Rectal smooth muscle tissue (tissue), 1 donor: Measurements from ENCODE around the gene HRG.
"Not testable (repeated sequence)": the region's sequence is repeated elsewhere in the genome, so short reads cannot be mapped to it uniquely, and the experiment has no call there.

Source experiments
- H3K27ac ChIP-seq: one replicate; pipeline ENCODE4 v1.7.0; 2013; ENCODE audit warnings: low read depth, low read length, inconsistent platforms
- H3K27me3 ChIP-seq: one replicate; pipeline ENCODE4 v1.7.0; 2013; ENCODE audit warnings: low read length; ENCODE audit not compliant: control insufficient read depth, insufficient read depth
- H3K36me3 ChIP-seq: one replicate; pipeline ENCODE4 v1.7.0; 2013; ENCODE audit warnings: low read length; ENCODE audit not compliant: control insufficient read depth, insufficient read depth
- H3K4me1 ChIP-seq: one replicate; pipeline ENCODE4 v1.7.0; 2013; ENCODE audit warnings: low read length; ENCODE audit not compliant: control insufficient read depth, insufficient read depth
- H3K4me3 ChIP-seq: one replicate; pipeline ENCODE4 v1.7.0; 2013; ENCODE audit warnings: low read length
- H3K9ac ChIP-seq: one replicate; pipeline ENCODE4 v1.7.0; 2013; ENCODE audit warnings: low read length

HRG gene

GRCh38 chr3:186669378-186670084 lies 3.7 kb downstream of the HRG start:
- no peaks in the 10 kb centered on the region for H3K27me3 ChIP-seq
- H3K9ac ChIP-seq = no peak overlapping the region

GRCh38 chr3:186670155-186670554 lies 4.3 kb downstream of the HRG start:
- no peaks in the 10 kb centered on the region for H3K4me1 ChIP-seq
- no peak overlapping the region for H3K4me3 ChIP-seq
- H3K36me3 ChIP-seq = no peaks in the 10 kb centered on the region
- no peak overlapping the region for H3K9ac ChIP-seq
- no peaks in the 10 kb centered on the region for H3K27me3 ChIP-seq
- H3K27ac ChIP-seq = no peak overlapping the region

More at GRCh38 chr3:186669378-186670084, 3.7 kb downstream of the HRG start:
- H3K4me1 ChIP-seq = no peaks in the 10 kb centered on the region
- no peaks in the 10 kb centered on the region for H3K36me3 ChIP-seq
- H3K4me3 ChIP-seq = no peak overlapping the region
- no peak overlapping the region for H3K27ac ChIP-seq

- Histone ChIP-seq H3K36me3 (no peaks in the 10 kb centered on the region), H3K27me3 (no peaks in the 10 kb centered on the region), H3K27ac (no peak overlapping the region), H3K9ac (no peak overlapping the region), H3K4me3 (no peak overlapping the region), H3K4me1 (no peaks in the 10 kb centered on the region)
Observed at GRCh38 chr3:186671051-186671450, 5.2 kb downstream of the HRG start.

GRCh38 chr3:186678604-186679003 lies 12.8 kb downstream of the HRG start:
- no peak overlapping the region for H3K4me3 ChIP-seq
- no peaks in the 10 kb centered on the region for H3K27me3 ChIP-seq
- no peaks in the 10 kb centered on the region for H3K36me3 ChIP-seq
- H3K4me1 ChIP-seq = no peaks in the 10 kb centered on the region
- H3K9ac ChIP-seq = no peak overlapping the region
- H3K27ac ChIP-seq = no peak overlapping the region

GRCh38 chr3:186679151-186679550 lies 13.3 kb downstream of the HRG start:
- H3K9ac ChIP-seq = no peak overlapping the region
- H3K27ac ChIP-seq = no peak overlapping the region
- no peaks in the 10 kb centered on the region for H3K4me1 ChIP-seq
- no peaks in the 10 kb centered on the region for H3K27me3 ChIP-seq
- H3K36me3 ChIP-seq = no peaks in the 10 kb centered on the region
- H3K4me3 ChIP-seq = no peak overlapping the region

DNA sequence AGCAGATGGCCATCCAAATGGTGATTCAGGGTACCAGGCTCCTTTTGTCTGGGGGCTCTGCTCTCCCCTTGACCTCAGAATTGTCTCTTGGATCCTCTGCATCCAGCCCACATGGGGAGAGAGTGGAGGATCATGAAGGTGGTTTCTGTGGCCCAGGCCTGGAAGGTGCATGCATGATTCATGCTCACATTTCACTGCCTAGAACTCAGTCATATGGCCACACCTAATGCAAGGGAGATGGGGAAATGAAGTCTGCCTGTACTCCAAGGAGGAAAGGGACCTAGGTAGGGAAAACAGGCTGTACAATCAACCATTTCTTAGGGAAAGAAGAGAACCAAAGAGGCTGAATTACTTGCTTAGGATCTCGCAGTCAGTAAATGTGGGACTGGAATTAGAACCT lies 15.1 kb downstream of the HRG start:
- Histone ChIP-seq H3K4me1 (no peaks in the 10 kb centered on the region), H3K27ac (no peak overlapping the region), H3K27me3 (no peaks in the 10 kb centered on the region), H3K9ac (no peak overlapping the region), H3K4me3 (no peak overlapping the region), H3K36me3 (no peaks in the 10 kb centered on the region)

DNA sequence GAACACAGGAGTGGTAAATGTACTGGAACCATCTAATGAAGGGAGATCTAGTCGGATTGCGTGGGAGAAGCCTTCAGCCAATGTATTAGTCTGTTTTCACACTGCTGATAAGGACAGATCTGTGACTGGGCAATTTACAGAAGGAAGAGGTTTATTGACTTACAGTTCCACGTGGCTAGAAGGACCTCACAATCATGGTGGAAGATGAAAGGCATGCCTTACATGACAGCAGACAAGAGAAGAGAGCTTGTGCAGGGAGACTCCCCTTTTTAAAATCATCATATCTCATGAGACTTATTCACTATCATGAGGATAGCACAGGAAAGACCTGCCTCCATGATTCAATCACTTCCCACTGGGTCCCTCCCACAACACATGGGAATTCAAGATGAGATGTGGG lies 17.0 kb downstream of the HRG start:
- Histone ChIP-seq H3K27ac (no peak overlapping the region), H3K27me3 (no peaks in the 10 kb centered on the region), H3K9ac (no peak overlapping the region), H3K4me1 (no peaks in the 10 kb centered on the region), H3K36me3 (no peaks in the 10 kb centered on the region), H3K4me3 (no peak overlapping the region)

DNA sequence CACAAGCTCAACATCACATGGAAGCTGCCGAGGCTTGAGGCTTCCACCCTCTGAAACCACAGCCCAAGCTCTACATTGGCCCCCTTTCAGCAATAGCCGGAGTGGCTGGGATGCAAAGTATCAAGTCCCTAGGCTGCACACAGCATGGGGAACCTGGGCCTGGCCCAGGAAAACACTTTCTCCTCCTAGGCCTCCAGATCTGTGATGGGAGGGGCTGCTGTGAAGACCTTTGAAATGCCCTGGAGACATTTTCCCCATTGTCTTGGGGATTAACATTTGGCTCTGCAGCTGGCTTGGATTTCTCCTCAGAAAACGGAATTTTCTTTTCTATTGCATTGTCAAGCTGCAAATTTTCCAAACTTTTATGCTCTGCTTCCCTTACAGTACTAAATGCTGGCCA lies 18.2 kb downstream of the HRG start:
- Histone ChIP-seq H3K27ac (no peak overlapping the region), H3K36me3 (no peaks in the 10 kb centered on the region), H3K27me3 (no peaks in the 10 kb centered on the region), H3K4me3 (no peak overlapping the region), H3K4me1 (no peaks in the 10 kb centered on the region), H3K9ac (no peak overlapping the region)

DNA sequence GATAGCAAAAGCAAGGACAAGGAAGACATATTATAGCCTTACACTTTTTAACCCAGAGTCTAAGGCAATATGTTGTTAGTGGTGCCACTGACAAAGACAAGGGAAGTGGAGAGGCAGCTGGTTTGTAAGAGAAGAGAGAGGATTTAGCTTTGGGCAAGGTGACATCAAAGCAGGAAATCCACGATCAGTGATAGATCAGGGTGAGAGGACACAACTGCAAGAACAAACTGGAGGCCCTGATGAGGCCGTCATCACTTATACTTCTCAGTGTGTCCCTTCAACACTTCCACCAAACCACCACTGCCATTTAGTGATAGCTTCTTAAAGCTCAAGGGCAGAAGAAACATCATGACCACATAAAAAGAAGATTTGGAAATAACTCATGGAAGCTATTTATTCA lies 20.7 kb downstream of the HRG start:
- H3K9ac ChIP-seq, H3K4me1 ChIP-seq, H3K27ac ChIP-seq, H3K27me3 ChIP-seq, H3K4me3 ChIP-seq, H3K36me3 ChIP-seq: not testable (repeated sequence)

- Histone ChIP-seq H3K27me3 (no peaks in the 10 kb centered on the region), H3K4me3 (no peak overlapping the region), H3K27ac (no peak overlapping the region), H3K36me3 (no peaks in the 10 kb centered on the region), H3K9ac (no peak overlapping the region), H3K4me1 (no peaks in the 10 kb centered on the region)
Observed at GRCh38 chr3:186687120-186687651, 21.4 kb downstream of the HRG start.

- H3K9ac ChIP-seq, H3K27me3 ChIP-seq, H3K27ac ChIP-seq, H3K36me3 ChIP-seq, H3K4me3 ChIP-seq, H3K4me1 ChIP-seq: not testable (repeated sequence)
Observed at GRCh38 chr3:186690304-186690703, 24.5 kb downstream of the HRG start.

- Histone ChIP-seq H3K27me3 (no peaks in the 10 kb centered on the region), H3K4me3 (no peak overlapping the region), H3K9ac (no peak overlapping the region), H3K36me3 (no peaks in the 10 kb centered on the region), H3K27ac (no peak overlapping the region), H3K4me1 (no peaks in the 10 kb centered on the region)
Observed at GRCh38 chr3:186691676-186692075, 25.9 kb downstream of the HRG start.

DNA sequence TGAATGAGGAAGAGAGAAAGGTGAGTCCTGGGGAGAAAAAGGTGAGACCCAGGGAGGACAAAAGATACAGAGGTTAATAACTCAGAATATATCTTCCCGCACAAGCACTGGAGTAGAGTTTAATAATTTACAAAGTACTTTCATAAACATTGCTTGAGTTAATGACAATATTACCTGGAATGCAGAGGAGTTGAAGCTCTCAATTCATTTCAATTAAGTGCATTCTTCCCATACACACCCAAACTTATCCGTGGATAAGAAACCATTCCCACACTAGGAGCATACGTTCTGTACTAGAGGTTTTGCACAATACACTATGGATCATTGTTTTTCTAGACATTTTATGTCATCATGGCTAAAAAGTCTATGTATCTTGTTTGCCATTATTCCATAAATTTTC lies 28.0 kb downstream of the HRG start:
- Histone ChIP-seq H3K9ac (no peak overlapping the region), H3K4me1 (no peaks in the 10 kb centered on the region), H3K27ac (no peak overlapping the region), H3K36me3 (no peaks in the 10 kb centered on the region), H3K4me3 (no peak overlapping the region), H3K27me3 (no peaks in the 10 kb centered on the region)
